H1 (cell line): Measurements from ENCODE around the gene RGS6. TPM values are rescaled to one million over a fixed set of nuclear protein-coding genes. Genes with fewer than 3 reads are reported as not detected.

Experiments
- CTCF ChIA-PET: fragments of 300-600 bp; sonication (Branson Sonifier 250); formaldehyde crosslinking; loops from one replicate; lab custom pipeline; 2021; ENCODE audit not compliant: partially characterized antibody; lab: Charles Lee
- POLR2A ChIA-PET: fragments of 300-600 bp; sonication (Branson Sonifier 250); formaldehyde crosslinking; loops from one replicate; lab custom pipeline; 2021; ENCODE audit warnings: inconsistent platforms; ENCODE audit not compliant: partially characterized antibody; lab: Charles Lee
- DNase-seq, 2 experiments: peaks; one replicate each; pipeline versions ENCODE4 v3.0.0 to v3.0.0-alpha.2; 2010 to 2022; ENCODE audit warnings: low spot score in 2 of 2, low read depth in 1 of 2, mixed read lengths in 1 of 2
- FAIRE-seq: peaks from 2 replicates; lab custom pipeline; 2011; peaks lifted over from hg19 to GRCh38; lab: Jason Lieb, UNC
- H2AFZ ChIP-seq: 2 replicates; pipeline ENCODE4 v1.8.1; 2012; ENCODE audit warnings: low read length, inconsistent platforms
- H2AK5ac ChIP-seq: 2 replicates; pipeline ENCODE4 v1.6.1; 2013; ENCODE audit warnings: low read depth, low read length
- H2BK120ac ChIP-seq: replicated peaks from 2 replicates; pipeline ENCODE3; 2013; ENCODE audit warnings: low read depth, low read length, inconsistent platforms
- H2BK12ac ChIP-seq: 2 replicates; pipeline ENCODE4 v1.6.1; 2013; ENCODE audit warnings: low read depth, low read length
- H2BK15ac ChIP-seq: 2 replicates; pipeline ENCODE4 v1.6.1; 2013; ENCODE audit warnings: low read length
- H2BK20ac ChIP-seq: 2 replicates; pipeline ENCODE4 v1.6.1; 2013; ENCODE audit warnings: low read length
- H2BK5ac ChIP-seq: 2 replicates; pipeline ENCODE4 v1.6.1; 2013; ENCODE audit warnings: low read depth, low read length
- H3K14ac ChIP-seq: 2 replicates; pipeline ENCODE4 v1.6.1; 2013; ENCODE audit warnings: inconsistent platforms; ENCODE audit not compliant: insufficient read length
- H3K18ac ChIP-seq: 2 replicates; pipeline ENCODE4 v1.6.1; 2013; ENCODE audit warnings: low read length; ENCODE audit errors: extremely low read depth
- H3K23ac ChIP-seq: 2 replicates; pipeline ENCODE4 v1.6.1; 2013; ENCODE audit warnings: inconsistent platforms; ENCODE audit not compliant: insufficient read length
- H3K23me2 ChIP-seq: 2 replicates; pipeline ENCODE4 v1.6.1; 2013; ENCODE audit warnings: low read depth, low read length
- H3K27ac ChIP-seq: 2 replicates; pipeline ENCODE4 v1.6.1; 2011; ENCODE audit warnings: low read depth, low read length, inconsistent platforms
- H3K27me3 ChIP-seq, 4 experiments: replicated peaks in 1 of 4; 1 replicate in 1 of 4; 2 replicates in 3 of 4; pipeline versions ENCODE4 v1.6.1 to v1.8.1; 2011 to 2013; ENCODE audit warnings: low read length in 3 of 4, mild to moderate bottlenecking in 3 of 4, inconsistent platforms in 2 of 4, mixed read lengths in 2 of 4, moderate library complexity in 1 of 4; ENCODE audit not compliant: control insufficient read depth in 3 of 4, insufficient read depth in 3 of 4; ENCODE audit errors: extremely low read depth in 1 of 4
- H3K36me3 ChIP-seq, 4 experiments: 2 replicates each; pipeline versions ENCODE4 v1.6.1 to v1.8.1; 2011 to 2013; ENCODE audit warnings: mild to moderate bottlenecking in 4 of 4, low read length in 3 of 4, moderate library complexity in 2 of 4, control low read depth in 1 of 4, inconsistent platforms in 1 of 4; ENCODE audit not compliant: insufficient read depth in 4 of 4, control insufficient read depth in 2 of 4
- H3K4ac ChIP-seq: replicated peaks from 2 replicates; pipeline ENCODE3; 2013; ENCODE audit warnings: low read length, low read depth, mixed read lengths, inconsistent platforms; ENCODE audit not compliant: insufficient read length
- H3K4me1 ChIP-seq, 4 experiments: replicated peaks in 1 of 4; 1 replicate in 1 of 4; 2 replicates in 3 of 4; pipeline versions ENCODE4 v1.6.1 to v1.8.1; 2011 to 2013; ENCODE audit warnings: low read length in 3 of 4, inconsistent platforms in 2 of 4, mixed read lengths in 1 of 4; ENCODE audit not compliant: insufficient read depth in 4 of 4, control insufficient read depth in 3 of 4
- H3K4me2 ChIP-seq, 2 experiments: 2 replicates each; pipeline versions ENCODE4 v1.6.1 to v1.8.1; 2011 to 2013; ENCODE audit warnings: low read depth in 2 of 2, low read length in 2 of 2, control low read depth in 1 of 2, inconsistent platforms in 1 of 2, mild to moderate bottlenecking in 1 of 2; ENCODE audit not compliant: insufficient read depth in 1 of 2
- H3K4me3 ChIP-seq, 4 experiments: fragments of 200-600, 300-600 bp in 1 of 4; sonication (generic), shearing (Covaris generic), sonication (Bioruptor Twin) in 1 of 4; 2 replicates each; pipeline versions ENCODE4 v1.5.1 to v1.8.1; 2011 to 2016; ENCODE audit warnings: low read length in 4 of 4, low read depth in 3 of 4, control low read depth in 2 of 4, inconsistent platforms in 2 of 4, mild to moderate bottlenecking in 2 of 4, mixed read lengths in 1 of 4, moderate library complexity in 1 of 4; ENCODE audit not compliant: insufficient read depth in 2 of 4; ENCODE audit errors: extremely low read depth in 1 of 4
- H3K56ac ChIP-seq: replicated peaks from 2 replicates; pipeline ENCODE3; 2013; ENCODE audit warnings: low read depth, mild to moderate bottlenecking, mixed read lengths, low read length, inconsistent platforms; ENCODE audit not compliant: insufficient read length
- H3K79me1 ChIP-seq: 2 replicates; pipeline ENCODE4 v1.6.1; 2013; ENCODE audit warnings: low read depth, low read length, control low read depth
- H3K79me2 ChIP-seq, 2 experiments: 2 replicates each; pipeline versions ENCODE4 v1.6.1 to v1.8.1; 2012 to 2013; ENCODE audit warnings: low read length in 2 of 2, mild to moderate bottlenecking in 2 of 2, inconsistent platforms in 1 of 2; ENCODE audit not compliant: insufficient read depth in 2 of 2, control insufficient read depth in 1 of 2
- H3K9ac ChIP-seq, 4 experiments: replicated peaks in 1 of 4; 1 replicate in 1 of 4; 2 replicates in 3 of 4; pipeline versions ENCODE4 v1.6.1 to v1.8.1; 2011 to 2013; ENCODE audit warnings: low read depth in 3 of 4, low read length in 3 of 4, control low read depth in 2 of 4, mild to moderate bottlenecking in 2 of 4, moderate library complexity in 2 of 4, inconsistent platforms in 1 of 4; ENCODE audit errors: extremely low read depth in 1 of 4
- H3K9me3 ChIP-seq, 2 experiments: 2 replicates each; pipeline versions ENCODE4 v1.6.1 to v1.8.1; 2012 to 2013; ENCODE audit warnings: mild to moderate bottlenecking in 2 of 2, moderate library complexity in 2 of 2, control low read depth in 1 of 2, inconsistent platforms in 1 of 2, low read depth in 1 of 2, low read length in 1 of 2, mixed read lengths in 1 of 2; ENCODE audit not compliant: insufficient read depth in 2 of 2
- H4K20me1 ChIP-seq, 2 experiments: replicated peaks in 1 of 2; 2 replicates each; pipeline versions ENCODE3 to v1.8.1; 2011 to 2013; ENCODE audit warnings: inconsistent platforms in 2 of 2, low read length in 2 of 2, mild to moderate bottlenecking in 1 of 2; ENCODE audit not compliant: insufficient read depth in 2 of 2, control insufficient read depth in 1 of 2
- H4K5ac ChIP-seq: 2 replicates; pipeline ENCODE4 v1.6.1; 2013; ENCODE audit warnings: low read length, low read depth, mixed read lengths, inconsistent platforms; ENCODE audit not compliant: insufficient read length
- H4K8ac ChIP-seq: 2 replicates; pipeline ENCODE4 v1.8.0; 2013; ENCODE audit warnings: mild to moderate bottlenecking, moderate library complexity, low read length, inconsistent platforms; ENCODE audit not compliant: insufficient read depth; ENCODE audit errors: extremely low read depth
- H4K91ac ChIP-seq: replicated peaks from 2 replicates; pipeline ENCODE3; 2013; ENCODE audit warnings: low read length, mixed read lengths, inconsistent platforms; ENCODE audit not compliant: insufficient read length
- CBX5 ChIP-seq: fragments of 300-800, 300-1000 bp; sonication (generic); IDR thresholded peaks from 2 replicates; pipeline ENCODE4 v1.7.1; 2016; ENCODE audit warnings: antibody characterized with exemption, low read length, low read depth
- GABPA ChIP-seq: IDR thresholded peaks from 2 replicates; pipeline ENCODE4 v1.6.1; 2011; ENCODE audit warnings: mild to moderate bottlenecking, low read length, moderate library complexity, borderline replicate concordance; ENCODE audit not compliant: insufficient read depth
- HDAC2 ChIP-seq, 2 experiments: fragments of 300-600 bp in 1 of 2; sonication (generic) in 1 of 2; IDR thresholded peaks; 2 replicates each; pipeline ENCODE4 v1.6.1; 2011 to 2012; ENCODE audit warnings: low read depth in 2 of 2, low read length in 2 of 2, mild to moderate bottlenecking in 2 of 2, moderate library complexity in 2 of 2, borderline replicate concordance in 1 of 2, inconsistent platforms in 1 of 2
- KDM1A ChIP-seq: fragments of 200-600, 300-600 bp; sonication (generic); IDR thresholded peaks from 2 replicates; pipeline ENCODE4 v1.7.1; 2016; ENCODE audit warnings: mild to moderate bottlenecking, low read length, borderline replicate concordance
- KDM4A ChIP-seq: IDR thresholded peaks from one replicate; pipeline ENCODE4 v1.7.1; 2012; ENCODE audit warnings: low read depth, mild to moderate bottlenecking, moderate library complexity, low read length, inconsistent platforms; ENCODE audit not compliant: severe bottlenecking
- TAF1 ChIP-seq: IDR thresholded peaks from 2 replicates; pipeline ENCODE4 v1.6.1; 2011; ENCODE audit warnings: mild to moderate bottlenecking, low read depth, low read length
- WGBS, 2 experiments: shearing (Covaris generic) in 1 of 2; methylation state at CpG; one replicate each; pipeline versions ENCODE4 v1.1.6 to v1.1.7; 2013 to 2015; ENCODE audit warnings: low lambda C conversion rate in 2 of 2, mixed read lengths in 2 of 2, inconsistent platforms in 1 of 2, low coverage in 1 of 2, missing lambda C conversion rate in 1 of 2; ENCODE audit not compliant: insufficient replicate concordance in 2 of 2, insufficient coverage in 1 of 2, insufficient read length in 1 of 2; ENCODE audit errors: extremely low coverage in 1 of 2, missing lambda C conversion rate in 1 of 2; 5-methylcytosine and 5-hydroxymethylcytosine counted together
- polyA plus RNA-seq, 7 experiments: library from polyadenylated mRNA; depleted of rRNA in 3 of 7; stranded (reverse) in 5 of 7; unstranded in 2 of 7; fragments of >200 nt in 5 of 7; fragments of 200-250 nt in 2 of 7; gene quantifications; 1 replicate in 5 of 7; 2 replicates in 1 of 7; 4 replicates in 1 of 7; pipeline versions ENCODE4 v1.2.1 to v1.2.3, GENCODE V29; 2011 to 2013; ENCODE audit warnings: missing spikeins in 2 of 7, mixed read lengths in 2 of 7
- total RNA-seq: library from RNA; stranded (reverse); fragmentation: NEBNext Ultra II Directional; extraction: Animal tissue kit (Norgen Biotek cat#: 25700); gene quantifications from 2 replicates; pipeline ENCODE4 v1.2.1, GENCODE V29; 2021
- TF ChIP-seq, protein P1 (sequence below), 3 experiments: IDR thresholded peaks; 1 replicate in 2 of 3; 2 replicates in 1 of 3; pipeline versions ENCODE4 v1.5.1 to v1.6.1; 2011; ENCODE audit warnings: low read length in 3 of 3, mild to moderate bottlenecking in 3 of 3, inconsistent platforms in 2 of 3, low read depth in 1 of 3, moderate library complexity in 1 of 3; ENCODE audit not compliant: insufficient read depth in 1 of 3; ENCODE audit errors: control extremely low read depth in 1 of 3
- TF ChIP-seq, protein P2 (sequence below): IDR thresholded peaks from 2 replicates; pipeline ENCODE4 v1.6.1; 2011; ENCODE audit warnings: low read depth, mild to moderate bottlenecking, low read length; ENCODE audit not compliant: insufficient read depth

The RGS6 gene
- total and polyA plus RNA-seq, 2 of the 8 experiments (the other 6 are each of a cell fraction or from before 2014, with no cell fraction given), result 0.26 to 1.1 TPM

DNA sequence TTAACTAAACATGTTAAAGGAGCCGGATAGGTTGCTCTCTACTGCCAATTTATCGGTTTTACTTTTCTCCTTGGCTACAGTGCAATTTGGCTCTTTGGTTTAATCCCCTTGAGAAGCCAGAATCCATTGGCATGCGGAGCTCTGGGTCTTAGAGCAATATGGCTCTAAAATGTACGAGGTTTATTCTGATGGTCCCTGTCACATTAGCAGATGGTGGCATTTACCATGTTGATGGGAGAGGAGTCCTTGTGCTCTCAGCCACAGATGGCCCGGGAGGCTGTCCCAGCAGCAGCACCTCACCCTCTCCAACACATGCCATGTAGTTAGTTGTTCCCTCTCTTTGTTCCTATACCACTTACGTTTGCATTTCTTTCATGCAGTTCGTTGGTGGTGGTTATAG, 179.7 kb downstream of the RGS6 start:
- no peaks in the 10 kb centered on the region for H3K23me2 ChIP-seq
- H3K4me2 ChIP-seq, result no peak overlapping the region
- H3K18ac ChIP-seq, result no peak overlapping the region
- H2BK15ac ChIP-seq, result no peak overlapping the region
- no peaks in the 10 kb centered on the region for H3K4me1 ChIP-seq
- WGBS, 2 experiments, result 92% methylated on average over 7 of the region's 7 CpGs; no CpG with 5 or more reads in 1 of the 2 experiments
- no peak overlapping the region for H2BK20ac ChIP-seq
- H3K27ac ChIP-seq, result no peak overlapping the region
- ChIA-PET POLR2A (no interaction called here), CTCF (interaction anchor here (1.0 to 1.9 kb wide), 3 partner anchors 8 to 87 kb away, joined by 3 to 9 read pairs (median 3); no protein-coding TSS in a partner anchor)
- H3K9ac ChIP-seq, result no peak overlapping the region
- H4K91ac ChIP-seq, result no peak overlapping the region
- no peaks in the 10 kb centered on the region for H4K20me1 ChIP-seq
- no peak for FAIRE-seq
- no peak for DNase-seq
- H3K27me3 ChIP-seq, result no peaks in the 10 kb centered on the region
- H2AK5ac ChIP-seq, result no peak overlapping the region
- H3K4me3 ChIP-seq, result no peak overlapping the region
- H3K23ac ChIP-seq, result no peak overlapping the region
- no peaks in the 10 kb centered on the region for H3K79me1 ChIP-seq
- no peaks in the 10 kb centered on the region for H3K79me2 ChIP-seq
- no peak overlapping the region for H3K56ac ChIP-seq
- H2BK12ac ChIP-seq, result no peak overlapping the region
- H2BK120ac ChIP-seq, result no peak overlapping the region
- no peak overlapping the region for H3K4ac ChIP-seq
- H4K5ac ChIP-seq, result no peak overlapping the region
- H2AFZ ChIP-seq, result no peak overlapping the region
- H4K8ac ChIP-seq, result no peak overlapping the region; the same call in 1 of the 2 replicates
- no peak overlapping the region for H2BK5ac ChIP-seq
- H3K9me3 ChIP-seq, result no peaks in the 10 kb centered on the region
- no peak overlapping the region for H3K14ac ChIP-seq
- H3K36me3 ChIP-seq, result no peaks in the 10 kb centered on the region
- no peak for TF ChIP-seq CBX5
- TF ChIP-seq, protein P1, sequence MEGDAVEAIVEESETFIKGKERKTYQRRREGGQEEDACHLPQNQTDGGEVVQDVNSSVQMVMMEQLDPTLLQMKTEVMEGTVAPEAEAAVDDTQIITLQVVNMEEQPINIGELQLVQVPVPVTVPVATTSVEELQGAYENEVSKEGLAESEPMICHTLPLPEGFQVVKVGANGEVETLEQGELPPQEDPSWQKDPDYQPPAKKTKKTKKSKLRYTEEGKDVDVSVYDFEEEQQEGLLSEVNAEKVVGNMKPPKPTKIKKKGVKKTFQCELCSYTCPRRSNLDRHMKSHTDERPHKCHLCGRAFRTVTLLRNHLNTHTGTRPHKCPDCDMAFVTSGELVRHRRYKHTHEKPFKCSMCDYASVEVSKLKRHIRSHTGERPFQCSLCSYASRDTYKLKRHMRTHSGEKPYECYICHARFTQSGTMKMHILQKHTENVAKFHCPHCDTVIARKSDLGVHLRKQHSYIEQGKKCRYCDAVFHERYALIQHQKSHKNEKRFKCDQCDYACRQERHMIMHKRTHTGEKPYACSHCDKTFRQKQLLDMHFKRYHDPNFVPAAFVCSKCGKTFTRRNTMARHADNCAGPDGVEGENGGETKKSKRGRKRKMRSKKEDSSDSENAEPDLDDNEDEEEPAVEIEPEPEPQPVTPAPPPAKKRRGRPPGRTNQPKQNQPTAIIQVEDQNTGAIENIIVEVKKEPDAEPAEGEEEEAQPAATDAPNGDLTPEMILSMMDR (IDR thresholded peaks at IDR 0.05; ENCODE audit: control extremely low read depth in 1 of 3, insufficient read depth in 1 of 3, low read depth in 1 of 3, low read length in 3 of 3), result no peak
- no peak for TF ChIP-seq HDAC2 (IDR thresholded peaks at IDR 0.05; ENCODE audit: borderline replicate concordance in 1 of 2, low read depth in 2 of 2, low read length in 2 of 2)
- no peak for TF ChIP-seq KDM4A
- TF ChIP-seq KDM1A, result no peak
- TF ChIP-seq, protein P2, sequence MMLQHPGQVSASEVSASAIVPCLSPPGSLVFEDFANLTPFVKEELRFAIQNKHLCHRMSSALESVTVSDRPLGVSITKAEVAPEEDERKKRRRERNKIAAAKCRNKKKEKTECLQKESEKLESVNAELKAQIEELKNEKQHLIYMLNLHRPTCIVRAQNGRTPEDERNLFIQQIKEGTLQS, result no peak
- TF ChIP-seq TAF1, result no peak
- TF ChIP-seq GABPA, result no peak
